GM19043 (cell line): Measurements from ENCODE around the gene PIAS4.

Experiments used
- ATAC-seq: cut with Tn5 transposase; IDR thresholded peaks from one replicate; pipeline ENCODE4 v1.9.1; 2021; ENCODE audit warnings: low read depth; ENCODE audit not compliant: unreplicated experiment

Gene PIAS4

DNA sequence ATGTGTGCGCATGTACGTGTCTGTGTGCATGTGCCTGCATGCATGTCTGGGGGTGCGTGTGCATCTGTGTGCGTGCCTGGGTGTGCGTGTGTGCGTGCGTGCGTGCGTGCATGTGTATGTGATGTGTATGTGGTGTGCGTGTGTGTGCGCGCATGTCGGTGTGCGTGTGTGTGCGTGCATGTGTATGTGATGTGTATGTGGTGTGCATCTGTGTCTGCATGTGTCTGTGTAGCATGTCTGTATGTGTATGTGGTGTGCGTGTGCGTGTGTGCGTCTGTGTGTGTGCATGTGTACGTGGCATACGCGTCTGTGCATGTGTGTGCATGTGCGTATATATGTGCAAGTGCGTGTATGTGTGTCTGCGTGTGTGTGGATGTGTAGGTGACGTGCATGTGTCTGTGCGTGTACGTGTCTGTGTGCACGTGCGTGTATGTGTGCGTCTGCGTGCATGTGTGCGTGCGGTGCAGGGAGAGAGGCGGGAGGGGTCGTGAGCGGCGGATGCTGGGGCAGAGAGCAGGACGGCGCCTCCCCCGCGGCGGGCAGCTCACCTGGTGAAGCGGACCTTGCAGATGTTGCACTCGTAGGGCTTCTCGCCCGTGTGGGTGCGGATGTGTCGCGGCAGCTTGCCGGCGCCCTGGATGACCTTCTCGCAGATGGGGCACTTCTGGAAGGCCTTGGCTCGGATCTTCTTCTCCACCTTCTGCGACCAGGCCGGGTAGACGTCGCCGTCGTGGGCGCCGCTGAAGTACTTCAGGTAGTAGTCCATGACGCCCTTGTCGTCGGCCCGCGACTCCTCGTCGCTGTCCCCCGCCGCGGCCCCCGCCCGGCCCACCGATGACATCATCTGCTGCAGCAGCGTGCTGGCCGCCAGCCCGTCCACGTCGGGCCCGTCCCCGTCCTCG is 46.1 kb downstream of the PIAS4 start:
- ATAC-seq: no peak

DNA sequence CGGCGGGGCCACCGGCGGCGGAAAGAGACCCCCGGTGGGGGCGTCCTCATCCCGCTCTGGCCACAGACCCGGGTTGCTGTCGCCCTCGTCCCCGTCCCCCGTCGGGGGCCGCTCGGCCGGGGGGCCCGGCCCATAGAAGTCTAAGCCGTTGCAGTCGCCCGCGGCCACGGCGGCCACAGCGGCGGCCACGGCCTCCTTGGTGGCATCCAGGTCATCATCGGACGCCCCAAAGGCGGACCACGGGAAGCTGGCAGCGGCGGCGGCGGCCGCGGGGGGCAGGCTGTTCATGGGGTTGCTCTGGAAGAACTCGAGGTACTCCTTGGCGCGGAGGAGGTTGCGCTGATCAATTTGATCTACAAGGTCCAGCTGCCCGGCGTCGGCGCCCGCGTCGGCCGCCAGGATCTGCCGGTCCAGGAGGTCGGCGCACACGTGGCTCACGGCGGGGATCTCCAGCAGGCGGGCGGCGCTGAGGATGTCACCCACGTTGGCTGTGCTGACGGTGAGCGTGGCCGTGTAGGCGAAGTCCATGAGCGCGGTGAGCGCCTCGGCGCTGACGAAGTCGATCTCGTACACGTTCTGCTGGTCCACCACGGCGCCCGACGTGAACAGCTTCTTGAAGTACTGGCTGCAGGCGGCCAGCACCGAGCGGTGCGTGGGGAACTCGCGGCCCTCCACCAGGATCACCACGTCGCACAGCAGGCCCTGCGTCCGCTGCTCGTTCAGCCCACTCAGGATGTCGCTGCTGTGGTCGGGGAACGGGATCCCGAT is 47.1 kb downstream of the PIAS4 start:
- no peak for ATAC-seq

DNA sequence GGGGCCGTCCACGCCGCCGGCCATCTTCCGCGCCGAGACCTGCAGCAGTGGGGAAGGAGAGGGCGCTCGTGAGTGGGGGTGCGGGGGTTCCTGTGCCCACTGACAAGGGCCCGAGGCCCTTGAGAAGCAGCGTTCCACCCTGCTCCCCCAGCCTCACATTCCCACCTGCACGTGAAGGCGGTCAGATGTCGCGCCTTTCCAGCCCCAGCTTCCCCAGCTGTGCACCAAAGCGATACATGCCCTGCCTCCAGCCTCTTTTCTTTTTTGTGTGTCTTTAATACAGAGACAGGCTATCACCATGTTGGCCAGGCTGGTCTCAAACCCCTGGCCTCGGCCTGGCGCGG is 47.6 kb downstream of the PIAS4 start:
- ATAC-seq: no peak

DNA sequence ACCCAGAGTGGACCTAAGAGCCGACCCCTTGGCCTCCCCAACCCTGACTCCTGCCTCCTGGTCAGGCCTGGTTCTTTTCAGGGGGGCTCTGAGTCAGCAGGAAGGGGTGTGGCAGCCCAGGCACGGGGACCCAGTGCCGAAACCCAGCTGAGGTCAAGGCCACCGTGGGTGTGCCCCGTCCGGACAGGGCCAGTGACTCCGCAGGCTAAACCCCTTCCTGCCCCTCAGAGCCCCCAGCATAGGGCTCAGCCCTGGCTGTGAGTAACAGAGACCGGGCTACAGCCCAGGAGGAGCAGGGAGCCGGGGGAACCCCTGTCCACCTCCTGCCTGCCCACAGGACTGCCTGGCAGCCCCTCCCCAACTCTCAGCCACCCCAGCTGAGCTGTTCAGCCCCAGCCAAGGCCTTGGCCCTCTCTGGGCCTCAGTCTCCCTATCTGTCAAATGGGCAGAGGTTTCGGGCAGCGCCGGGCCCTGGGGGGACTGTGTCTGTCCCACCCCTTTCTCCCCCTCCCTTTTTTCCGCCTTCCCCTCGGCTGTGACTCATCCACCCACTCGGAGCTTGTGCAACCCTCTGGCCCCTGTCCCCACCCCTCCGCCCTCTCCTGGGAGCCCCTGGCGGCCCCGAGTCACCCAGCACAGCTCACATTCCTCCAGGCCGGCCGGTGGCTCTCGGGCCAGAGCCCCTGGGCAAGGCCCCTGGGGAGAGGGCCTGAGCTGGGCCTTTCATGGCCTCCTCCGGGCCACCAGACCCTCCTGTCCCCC is 50.6 kb downstream of the PIAS4 start:
- no peak for ATAC-seq

DNA sequence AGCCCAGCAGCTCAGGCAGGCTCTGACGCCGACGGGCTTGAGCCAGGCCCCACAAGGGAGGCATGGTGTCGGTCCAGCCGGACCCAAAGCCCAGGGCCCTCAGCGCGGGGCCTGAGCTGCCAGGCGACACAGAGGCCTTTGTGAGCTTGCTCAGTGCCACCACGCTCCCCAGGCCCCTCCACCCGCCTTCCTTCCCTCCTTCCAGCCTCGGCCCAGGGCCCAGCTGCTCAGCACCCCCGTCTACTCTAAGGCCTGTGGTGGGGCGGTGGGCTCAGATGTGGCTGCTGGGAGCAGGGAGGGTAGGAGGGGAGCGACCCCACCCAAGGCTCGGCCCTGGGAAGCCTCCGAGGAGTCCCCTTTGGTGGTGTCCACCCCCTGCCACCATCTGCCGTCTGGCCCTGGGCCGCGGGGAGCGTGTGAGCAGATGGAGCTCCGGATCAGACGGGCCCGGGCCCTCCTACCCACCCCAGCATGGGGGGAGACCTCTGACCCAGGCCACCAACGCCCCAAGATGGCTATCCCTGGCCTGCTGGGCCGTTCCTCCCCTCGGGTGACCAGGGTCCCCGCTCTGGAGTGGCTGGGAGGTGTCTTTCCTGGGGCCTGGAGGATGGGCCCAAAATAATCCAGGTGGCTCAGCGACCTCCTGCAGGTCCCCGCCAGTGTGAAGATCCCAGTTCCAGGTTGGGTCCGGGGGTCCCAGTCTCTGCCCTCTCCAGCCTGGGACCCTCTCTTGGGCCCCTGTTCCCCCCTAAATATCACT is 51.3 kb downstream of the PIAS4 start:
- no peak for ATAC-seq

DNA sequence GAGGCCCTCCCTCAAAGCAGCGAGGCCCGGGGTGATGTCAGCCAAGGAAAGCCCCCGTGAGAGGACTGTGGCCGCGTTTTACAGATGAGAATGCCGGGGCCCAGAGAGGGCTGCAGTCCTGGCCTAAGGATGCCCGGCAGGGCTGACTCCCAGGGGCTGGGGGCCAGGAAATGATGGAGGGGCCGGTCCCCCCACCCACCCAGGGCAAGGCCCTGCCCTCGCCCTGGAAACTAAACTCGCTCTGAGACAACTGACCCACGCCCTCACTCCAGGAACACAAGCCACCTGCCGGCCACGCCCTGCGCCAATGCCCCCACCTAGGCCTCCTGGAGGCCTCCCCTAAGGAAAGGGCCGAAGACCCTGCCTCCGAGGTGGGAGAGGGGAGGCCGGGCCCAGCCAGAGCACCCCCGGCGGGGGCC is 51.9 kb downstream of the PIAS4 start:
- ATAC-seq: no peak

DNA sequence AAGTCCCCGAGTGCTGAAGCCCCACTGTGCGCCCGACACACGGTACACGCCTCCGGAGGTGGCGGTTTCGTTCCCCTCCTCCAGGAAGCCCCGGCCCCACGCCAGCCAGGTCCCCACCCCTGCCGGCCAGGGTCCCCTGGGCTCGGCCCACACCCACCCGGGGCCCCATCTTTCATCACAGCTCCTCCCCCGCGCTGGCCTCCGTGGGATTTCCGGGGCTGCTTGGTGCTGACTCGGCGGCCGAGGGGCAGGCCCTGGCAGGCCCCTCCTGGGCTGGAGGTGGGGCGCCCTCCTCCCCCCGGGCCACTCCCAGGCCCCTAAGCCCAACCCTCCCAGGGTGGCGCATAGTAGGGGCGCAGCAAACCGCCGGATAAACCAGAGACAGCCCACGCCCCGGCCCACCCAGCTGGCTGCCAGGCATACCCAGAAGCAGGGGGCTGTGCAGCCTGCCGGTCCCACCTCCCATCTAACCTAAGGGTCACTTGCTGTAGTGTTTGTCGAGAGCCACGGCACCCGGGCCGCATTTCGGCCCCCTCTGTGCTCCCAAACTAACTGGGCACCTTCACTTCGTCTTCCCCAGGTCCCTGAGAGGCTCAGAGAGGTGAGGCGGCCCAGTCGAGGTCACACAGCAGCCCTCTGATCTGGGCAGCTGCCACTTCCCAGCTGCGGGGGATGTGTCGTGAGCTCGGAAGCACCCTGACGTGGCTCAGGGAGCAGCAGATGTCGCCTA is 52.5 kb downstream of the PIAS4 start:
- ATAC-seq: no peak

DNA sequence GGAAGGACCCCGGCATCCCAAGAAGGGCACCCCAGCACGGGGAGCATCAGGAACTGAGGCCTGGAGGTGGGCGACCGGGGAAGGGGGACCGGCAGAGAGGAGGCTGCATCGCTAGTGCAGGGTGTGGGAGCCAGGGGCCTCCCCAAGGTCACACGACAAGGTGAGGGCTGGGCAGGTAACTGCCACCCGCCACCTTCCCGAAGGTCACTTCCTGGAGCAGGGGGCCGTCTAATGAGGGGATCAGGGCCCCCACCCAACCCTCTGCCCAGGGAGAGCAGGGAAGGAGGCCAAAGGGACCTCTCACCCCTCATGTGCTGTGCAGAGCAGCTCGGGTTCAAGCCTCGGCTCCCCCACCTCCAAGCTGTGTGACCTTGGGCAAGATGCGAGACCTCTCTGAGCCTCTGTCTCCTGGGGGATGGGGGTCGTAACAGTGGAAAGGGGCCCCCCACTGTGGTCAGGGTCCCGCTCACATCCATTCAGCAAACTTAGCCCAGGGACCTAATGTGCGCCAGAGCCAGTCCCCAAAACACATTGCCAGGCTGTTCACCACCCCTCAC is 53.2 kb downstream of the PIAS4 start:
- no peak for ATAC-seq

DNA sequence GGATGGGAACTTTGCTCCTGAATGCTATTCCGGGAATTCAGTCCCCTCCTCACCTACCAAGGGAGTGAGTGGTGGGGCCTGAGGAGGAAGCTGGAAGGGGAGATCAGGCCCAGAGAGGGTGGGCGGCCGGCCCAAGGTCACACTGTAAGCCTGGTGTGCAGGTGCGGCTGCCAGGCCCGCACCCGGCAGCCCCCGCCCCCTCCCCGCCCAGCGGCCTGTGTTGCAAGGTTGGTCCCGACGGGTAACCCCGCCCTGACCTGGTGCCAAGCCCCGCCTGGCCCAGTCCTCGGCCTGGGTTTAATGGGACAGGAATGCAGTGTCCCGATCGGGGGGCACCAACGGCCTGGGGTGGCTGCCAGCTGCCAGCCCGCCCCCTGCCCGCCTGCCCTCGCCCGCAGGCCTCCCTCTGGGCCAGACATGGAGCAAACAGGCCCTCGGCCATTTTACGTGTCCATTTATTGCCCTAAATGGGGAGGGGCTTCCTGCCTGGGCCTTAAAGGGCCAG is 53.7 kb downstream of the PIAS4 start:
- ATAC-seq: no peak

DNA sequence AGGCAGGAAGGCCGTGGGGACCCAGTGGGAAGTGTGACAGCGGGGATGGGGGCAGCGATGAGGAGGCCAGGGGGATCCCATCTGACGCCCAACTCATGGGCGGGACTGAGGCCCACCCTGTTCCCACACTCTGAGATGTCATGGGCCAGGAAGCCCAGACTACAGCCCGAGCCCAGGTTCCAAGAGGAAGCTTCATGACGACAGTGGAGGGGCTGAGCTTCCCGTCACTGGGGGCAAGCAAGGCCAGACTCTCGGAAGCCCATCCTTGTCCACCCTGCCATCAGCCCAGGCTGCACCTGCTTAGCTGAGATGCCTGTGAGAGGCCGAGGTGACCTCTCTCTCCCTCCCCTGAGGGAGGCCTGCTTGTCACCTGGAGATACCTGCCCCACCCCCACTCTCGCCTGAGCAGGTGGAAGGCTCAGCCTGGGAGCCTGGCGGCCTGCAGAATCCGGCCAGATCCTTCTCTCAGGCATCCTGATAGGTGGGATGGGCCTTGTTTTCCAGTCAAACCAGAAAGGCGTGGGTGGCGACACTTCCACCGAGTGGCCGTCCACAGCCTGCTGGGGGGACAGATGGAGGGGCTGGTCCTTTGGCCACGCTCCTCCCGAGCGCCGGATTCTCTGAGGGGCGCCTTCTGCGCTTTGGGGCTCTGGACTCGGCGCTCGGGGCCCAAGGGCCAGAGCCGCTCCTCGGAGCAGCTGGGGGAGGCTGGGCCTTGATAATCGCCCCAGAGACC is 54.3 kb downstream of the PIAS4 start:
- no peak for ATAC-seq

DNA sequence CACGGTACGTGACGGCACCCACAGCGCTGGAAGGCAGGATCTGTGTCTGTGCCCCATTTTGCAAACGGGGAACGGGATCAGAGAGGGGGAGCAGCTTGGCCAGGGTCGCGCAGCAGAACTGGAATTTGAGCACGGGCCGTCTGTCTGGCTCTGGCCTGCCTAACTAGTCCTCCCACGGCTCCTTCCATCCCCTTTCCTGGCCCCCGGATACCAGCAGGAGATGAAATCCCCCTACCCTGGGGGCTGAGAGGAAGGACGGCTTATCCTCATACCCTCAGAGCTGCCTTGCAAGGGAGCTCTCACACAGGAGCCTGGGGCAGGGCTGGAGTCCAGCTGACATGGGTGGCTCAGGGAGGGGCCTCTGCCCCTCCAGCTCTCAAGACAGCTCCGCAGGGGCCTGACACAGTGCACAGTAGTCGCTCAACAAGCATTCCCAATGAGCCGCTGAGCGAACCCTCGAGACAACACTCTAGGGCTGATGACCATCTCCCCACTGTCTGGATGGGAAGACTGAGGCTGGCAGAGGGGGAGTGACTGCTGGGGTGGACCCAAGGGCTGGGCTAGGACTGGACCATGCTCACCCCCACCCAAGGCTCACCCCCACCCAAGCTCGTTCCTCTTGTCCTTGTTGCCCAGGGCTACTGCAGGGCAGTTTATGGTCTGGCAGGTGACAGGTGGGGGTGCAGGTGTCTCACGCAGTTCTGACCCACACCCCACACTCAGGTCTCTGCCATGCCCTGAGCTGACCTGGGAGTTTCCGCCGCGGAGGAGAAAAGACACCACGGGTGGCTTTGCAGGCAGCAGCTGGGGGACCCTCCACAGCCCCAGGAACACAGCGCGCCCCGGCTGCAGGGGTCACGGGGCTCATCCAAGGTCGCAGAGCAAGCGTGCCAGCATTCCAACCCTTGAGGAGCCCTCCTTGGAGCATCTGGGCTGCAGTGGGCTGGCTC is 55.2 kb downstream of the PIAS4 start:
- no peak for ATAC-seq

DNA sequence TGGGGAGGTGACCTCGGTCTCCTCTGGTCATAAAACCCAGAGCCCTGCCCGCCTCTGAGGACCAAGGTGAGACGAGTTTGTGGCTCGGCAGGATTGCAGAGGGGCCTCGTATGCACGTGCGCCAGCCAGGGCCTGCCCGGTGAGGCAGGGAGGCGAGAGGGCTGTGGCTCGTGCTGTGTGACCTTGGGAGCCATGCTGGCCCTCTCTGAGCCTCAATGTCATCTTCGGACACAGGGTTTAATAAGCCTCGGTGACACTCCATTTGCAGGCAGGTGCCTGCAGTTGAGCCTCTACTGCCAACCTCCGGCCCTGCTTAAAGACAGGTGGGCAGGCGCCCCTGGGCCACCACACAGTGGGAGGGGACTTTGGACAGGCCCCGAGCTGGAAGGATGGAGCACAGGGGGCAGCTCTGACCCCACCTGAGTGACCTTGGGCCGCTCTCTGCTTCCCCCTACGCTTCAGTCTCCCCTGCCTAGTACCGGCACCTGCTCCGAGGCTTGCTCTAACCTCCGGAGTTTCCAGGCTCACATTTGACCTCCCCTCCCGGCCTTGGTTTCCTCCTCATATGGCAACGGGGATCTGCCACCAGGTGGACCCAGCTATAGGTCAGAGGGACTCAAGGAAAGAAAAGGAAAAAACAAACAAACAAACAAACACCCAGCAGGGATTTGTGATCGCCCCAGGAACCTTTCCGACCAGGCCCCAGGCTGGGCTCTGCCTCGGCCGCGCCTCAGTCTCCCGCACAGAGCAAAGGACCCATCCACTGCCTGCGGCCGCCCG is 56.0 kb downstream of the PIAS4 start:
- ATAC-seq: no peak

DNA sequence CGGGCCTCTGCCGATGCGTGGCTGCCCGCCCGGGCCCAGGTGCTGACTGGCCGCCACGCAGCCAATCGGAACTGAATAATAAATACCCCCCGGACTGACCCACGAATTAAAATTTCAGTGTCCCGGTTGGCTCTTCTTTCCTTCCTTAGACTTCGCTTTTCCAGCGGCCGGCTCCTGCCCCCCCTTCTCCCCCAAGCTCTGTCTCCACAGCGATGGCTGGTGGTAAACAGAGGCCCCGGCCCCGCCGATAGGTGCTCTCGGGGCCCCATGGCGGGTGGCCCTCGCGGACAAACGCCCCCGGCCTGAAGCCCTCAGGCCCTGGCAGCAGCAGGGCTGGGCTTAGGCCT is 56.6 kb downstream of the PIAS4 start:
- no peak for ATAC-seq

DNA sequence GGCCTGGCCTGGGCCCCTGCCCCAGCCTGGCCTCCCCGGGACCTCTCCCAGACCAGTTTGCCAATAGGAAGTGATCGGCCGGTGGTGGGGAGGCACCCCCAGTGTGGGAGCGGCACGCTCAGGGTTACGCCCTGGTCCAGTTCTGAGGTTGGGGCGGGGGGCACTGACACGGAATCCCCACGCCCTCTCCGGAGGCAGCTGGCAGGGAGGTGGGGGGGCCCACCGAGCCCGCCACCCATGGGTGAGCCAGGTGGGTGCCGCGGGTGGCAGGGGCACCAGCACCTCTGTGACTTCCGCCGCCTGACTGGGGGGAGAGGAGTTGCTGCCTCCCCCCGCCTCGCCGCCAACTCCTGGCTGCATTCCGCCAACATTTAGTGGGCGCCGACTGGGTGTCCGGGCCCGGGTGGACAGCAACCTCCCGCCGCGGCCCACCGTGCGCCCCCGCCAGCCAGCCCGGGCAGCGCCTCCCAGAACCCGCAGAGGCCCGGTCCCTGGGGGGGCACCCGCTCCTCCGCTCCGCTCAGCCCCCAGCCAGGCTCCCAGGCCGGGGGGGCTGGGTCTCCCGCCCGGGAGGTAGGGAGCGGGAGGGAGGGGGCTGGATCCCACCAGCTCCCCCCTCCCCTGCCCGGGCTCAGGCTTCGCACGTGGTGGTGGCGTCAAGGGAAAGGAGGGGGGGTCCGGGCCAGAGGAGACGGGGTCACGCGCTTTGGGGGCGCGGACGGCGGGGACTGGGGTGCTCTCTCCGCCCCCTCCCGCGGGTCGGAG is 57.1 kb downstream of the PIAS4 start:
- no peak for ATAC-seq

DNA sequence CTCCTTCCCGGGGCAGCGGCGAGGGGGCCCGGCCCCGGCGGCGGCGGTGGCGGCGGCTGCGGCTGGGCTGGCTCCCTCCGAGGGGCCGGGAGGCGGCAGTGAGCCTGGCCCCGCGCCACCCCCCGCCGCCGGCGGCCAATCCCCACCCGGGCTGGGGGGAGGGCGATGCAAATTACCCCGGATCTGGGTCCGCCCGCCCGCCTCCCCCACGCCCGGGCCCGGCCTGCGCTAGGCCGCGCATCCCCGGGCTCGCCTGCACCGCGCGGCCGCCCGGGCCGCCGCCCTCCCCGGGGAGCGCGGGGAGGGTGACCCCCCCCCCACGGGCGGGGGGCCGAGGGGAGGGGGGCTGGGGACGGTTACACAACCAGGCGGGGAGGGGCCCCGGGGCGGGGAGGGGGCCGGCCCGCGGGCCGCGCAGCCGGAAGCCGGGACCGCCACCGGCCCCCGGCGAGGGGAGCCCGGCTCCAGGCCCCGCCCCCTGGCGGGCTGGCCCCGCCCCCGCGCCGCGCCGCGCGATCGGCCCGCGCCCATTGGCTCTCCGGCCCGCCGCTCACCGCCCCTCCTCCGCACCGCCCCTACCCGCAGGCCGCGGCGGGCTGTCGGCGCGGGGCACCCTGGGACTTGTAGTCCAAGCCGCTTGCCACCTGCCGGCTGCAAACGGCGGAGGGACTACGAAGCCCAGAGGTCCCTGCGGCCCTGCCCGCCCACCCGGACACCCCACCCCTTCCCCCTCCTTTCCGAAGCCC is 58.1 kb downstream of the PIAS4 start:
- peak; percentile 77 for ATAC-seq
